Duodenal mucosa (tissue), 2 donors: Measurements from ENCODE around the gene TBC1D1.

ENCODE experiments used
- H3K27ac ChIP-seq: one replicate; pipeline ENCODE4 v1.7.0; 2013; ENCODE audit warnings: low read depth, low read length
- H3K27me3 ChIP-seq, 2 donors: one replicate each; pipeline ENCODE4 v1.7.0; 2013; ENCODE audit warnings: low read length in 2 of 2, control low read depth in 1 of 2; ENCODE audit not compliant: insufficient read depth in 2 of 2, control insufficient read depth in 1 of 2
- H3K36me3 ChIP-seq, 2 donors: one replicate each; pipeline ENCODE4 v1.7.0; 2013; ENCODE audit warnings: low read length in 2 of 2, control low read depth in 1 of 2; ENCODE audit not compliant: insufficient read depth in 2 of 2, control insufficient read depth in 1 of 2
- H3K4me1 ChIP-seq, 2 donors: one replicate each; pipeline ENCODE4 v1.7.0; 2013; ENCODE audit warnings: low read length in 2 of 2, control low read depth in 1 of 2; ENCODE audit not compliant: insufficient read depth in 2 of 2, control insufficient read depth in 1 of 2
- H3K4me3 ChIP-seq, 2 donors: one replicate each; pipeline ENCODE4 v1.7.0; 2013; ENCODE audit warnings: low read length in 2 of 2, low read depth in 1 of 2
- H3K9ac ChIP-seq, 2 donors: one replicate each; pipeline ENCODE4 v1.7.0; 2013; ENCODE audit warnings: low read length in 2 of 2, low read depth in 1 of 2
- H3K9me3 ChIP-seq, 2 donors: one replicate each; pipeline ENCODE4 v1.7.0; 2013; ENCODE audit warnings: low read length in 2 of 2, control low read depth in 1 of 2; ENCODE audit not compliant: control insufficient read depth in 1 of 2

Gene TBC1D1

GRCh38 chr4:38058151-38058550 lies 167.3 kb downstream of the TBC1D1 start:
- Histone ChIP-seq H3K9ac (no peak overlapping the region), H3K4me1 (peaks cover 13 to 14% of the 10 kb centered on the region in 2 donors), H3K9me3 (no peaks in the 10 kb centered on the region), H3K4me3 (no peak overlapping the region), H3K36me3 (peaks cover 14 to 44% of the 10 kb centered on the region in 2 donors), H3K27ac (no peak overlapping the region), H3K27me3 (no peaks in the 10 kb centered on the region)

DNA sequence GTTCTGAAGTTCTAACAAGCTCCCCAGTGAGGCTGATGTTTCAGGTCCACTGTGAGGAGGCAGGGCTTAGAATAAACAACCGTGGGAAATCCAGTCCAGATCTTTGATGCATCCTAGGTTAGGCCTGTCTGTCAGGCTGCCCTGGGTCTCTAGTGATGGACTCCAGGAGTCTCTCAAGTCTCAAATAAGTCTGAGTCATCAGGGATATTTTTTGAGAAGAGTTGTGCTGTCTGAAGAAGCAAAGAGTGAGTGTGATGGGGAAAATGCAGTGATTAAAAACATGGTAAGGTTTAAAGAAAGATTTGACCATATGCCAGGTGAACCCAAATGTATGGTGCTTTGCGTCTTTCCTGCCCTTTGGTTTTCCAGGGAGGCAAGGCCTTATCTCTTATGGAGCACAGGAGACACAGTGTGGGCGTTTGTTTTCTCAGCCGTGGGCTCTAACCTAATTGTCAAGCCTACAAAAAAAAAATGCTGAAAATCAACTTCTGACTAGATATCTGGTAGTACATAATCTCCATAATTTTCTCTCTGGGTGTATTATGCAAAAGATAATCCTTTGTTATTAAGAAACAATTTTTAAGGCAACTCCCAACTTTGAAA lies 170.0 kb downstream of the TBC1D1 start:
- H3K4me3 ChIP-seq, result no peak overlapping the region
- no peak overlapping the region for H3K27ac ChIP-seq
- H3K9ac ChIP-seq, result no peak overlapping the region
- peaks cover 13 to 15% of the 10 kb centered on the region in 2 donors for H3K4me1 ChIP-seq
- H3K9me3 ChIP-seq, result no peaks in the 10 kb centered on the region
- peaks cover 7 to 24% of the 10 kb centered on the region in 2 donors for H3K36me3 ChIP-seq
- no peaks in the 10 kb centered on the region for H3K27me3 ChIP-seq

- no peak overlapping the region for H3K27ac ChIP-seq
- peaks cover 13 to 15% of the 10 kb centered on the region in 2 donors for H3K4me1 ChIP-seq
- H3K9me3 ChIP-seq, result no peaks in the 10 kb centered on the region
- H3K4me3 ChIP-seq, result peak overlapping the region in 1 of 2 donors; percentile 50
- peak overlapping the region; percentile 18 to 20 for H3K9ac ChIP-seq
- peaks cover 7 to 20% of the 10 kb centered on the region in 2 donors for H3K36me3 ChIP-seq
- H3K27me3 ChIP-seq, result no peaks in the 10 kb centered on the region
Observed at GRCh38 chr4:38062088-38062775, 171.3 kb downstream of the TBC1D1 start.

- Histone ChIP-seq H3K27me3 (no peaks in the 10 kb centered on the region), H3K9me3 (no peaks in the 10 kb centered on the region), H3K4me1 (peaks cover 13 to 15% of the 10 kb centered on the region in 2 donors), H3K27ac (no peak overlapping the region), H3K9ac (peak overlapping the region; percentile 18 to 20), H3K36me3 (peaks cover 6 to 22% of the 10 kb centered on the region in 2 donors), H3K4me3 (no peak overlapping the region)
Observed at GRCh38 chr4:38062776-38063097, 171.9 kb downstream of the TBC1D1 start.

- Histone ChIP-seq H3K4me3 (no peak overlapping the region), H3K36me3 (peaks cover 0 to 19% of the 10 kb centered on the region in 2 donors), H3K9ac (no peak overlapping the region), H3K27ac (no peak overlapping the region), H3K9me3 (no peaks in the 10 kb centered on the region), H3K4me1 (peaks cover 20 to 26% of the 10 kb centered on the region in 2 donors), H3K27me3 (no peaks in the 10 kb centered on the region)
Observed at GRCh38 chr4:38065176-38065575, 174.3 kb downstream of the TBC1D1 start.

GRCh38 chr4:38065900-38066299 lies 175.0 kb downstream of the TBC1D1 start:
- no peaks in the 10 kb centered on the region for H3K9me3 ChIP-seq
- no peak overlapping the region for H3K27ac ChIP-seq
- peaks cover 20 to 26% of the 10 kb centered on the region in 2 donors for H3K4me1 ChIP-seq
- peaks cover 0 to 14% of the 10 kb centered on the region in 2 donors for H3K36me3 ChIP-seq
- no peaks in the 10 kb centered on the region for H3K27me3 ChIP-seq
- no peak overlapping the region for H3K4me3 ChIP-seq
- H3K9ac ChIP-seq, result no peak overlapping the region

- peaks cover 0 to 14% of the 10 kb centered on the region in 2 donors for H3K36me3 ChIP-seq
- H3K9me3 ChIP-seq, result no peaks in the 10 kb centered on the region
- no peaks in the 10 kb centered on the region for H3K27me3 ChIP-seq
- H3K9ac ChIP-seq, result no peak overlapping the region
- no peak overlapping the region for H3K27ac ChIP-seq
- H3K4me3 ChIP-seq, result no peak overlapping the region
- peaks cover 19 to 29% of the 10 kb centered on the region in 2 donors for H3K4me1 ChIP-seq
Observed at GRCh38 chr4:38067499-38067898, 176.6 kb downstream of the TBC1D1 start.

DNA sequence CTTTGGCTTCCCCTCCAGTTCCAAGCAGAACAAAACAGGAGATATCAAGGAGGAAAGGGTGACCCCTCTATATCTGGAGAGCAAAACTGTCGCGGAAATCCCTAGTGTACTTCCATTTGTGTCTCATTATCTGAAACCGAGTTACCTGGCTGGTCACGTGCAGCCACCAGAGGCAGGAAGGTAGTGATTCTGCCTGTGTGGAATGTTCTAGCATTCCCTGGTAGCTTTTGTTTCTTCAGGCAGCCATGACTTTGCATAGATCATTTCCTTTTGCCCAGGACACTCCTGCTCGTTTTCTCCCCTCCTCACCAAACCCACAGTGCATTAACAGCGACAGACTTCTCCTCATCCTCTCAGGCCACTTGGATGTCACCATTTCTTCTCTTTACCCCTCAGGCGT lies 177.2 kb downstream of the TBC1D1 start:
- peaks cover 0 to 11% of the 10 kb centered on the region in 2 donors for H3K36me3 ChIP-seq
- no peaks in the 10 kb centered on the region for H3K9me3 ChIP-seq
- H3K27ac ChIP-seq, result no peak overlapping the region
- no peak overlapping the region for H3K9ac ChIP-seq
- no peak overlapping the region for H3K4me3 ChIP-seq
- H3K4me1 ChIP-seq, result peaks cover 13 to 23% of the 10 kb centered on the region in 2 donors
- H3K27me3 ChIP-seq, result no peaks in the 10 kb centered on the region

- Histone ChIP-seq H3K4me3 (no peak overlapping the region), H3K27me3 (no peaks in the 10 kb centered on the region), H3K36me3 (peaks cover 9 to 16% of the 10 kb centered on the region in 2 donors), H3K9me3 (no peaks in the 10 kb centered on the region), H3K27ac (no peak overlapping the region), H3K9ac (no peak overlapping the region), H3K4me1 (peaks cover 13 to 28% of the 10 kb centered on the region in 2 donors)
Observed at GRCh38 chr4:38069271-38069760, 178.4 kb downstream of the TBC1D1 start.

GRCh38 chr4:38071801-38072431 lies 181.0 kb downstream of the TBC1D1 start:
- no peaks in the 10 kb centered on the region for H3K9me3 ChIP-seq
- H3K4me3 ChIP-seq, result no peak overlapping the region
- H3K27ac ChIP-seq, result no peak overlapping the region
- peaks cover 16 to 42% of the 10 kb centered on the region in 2 donors for H3K4me1 ChIP-seq
- no peaks in the 10 kb centered on the region for H3K27me3 ChIP-seq
- no peak overlapping the region for H3K9ac ChIP-seq
- peaks cover 9 to 16% of the 10 kb centered on the region in 2 donors for H3K36me3 ChIP-seq
